PC-3 (cell line): Measurements from ENCODE around the gene NHSL1. TPM values are rescaled to one million over a fixed set of nuclear protein-coding genes. Genes with fewer than 3 reads are reported as not detected.
"Not testable (repeated sequence)": the region's sequence is repeated elsewhere in the genome, so short reads cannot be mapped to it uniquely, and the experiment has no call there.

ENCODE experiments used
- ATAC-seq: fragments of 200-7000 bp; cut with Tn5 transposase; 2 replicates; pipeline ENCODE4 v1.9.1; 2020; ENCODE audit warnings: mild to moderate bottlenecking, moderate library complexity
- BruUV-seq: library from RNA; stranded (reverse); fragments of 400-500 nt; replicated peaks from 2 replicates; lab custom pipeline; 2021; lab: Mats Ljungman, UMichigan
- CTCF ChIA-PET: fragments of 300-600 bp; sonication (Branson Sonifier 250); formaldehyde crosslinking; loops from one replicate; lab custom pipeline; 2022; ENCODE audit warnings: antibody characterized with exemption; lab: Charles Lee
- POLR2A ChIA-PET: fragments of 300-600 bp; sonication (Branson Sonifier 250); formaldehyde crosslinking; loops from one replicate; lab custom pipeline; 2022; ENCODE audit warnings: antibody characterized with exemption; ENCODE audit not compliant: unreplicated experiment; lab: Charles Lee
- DNase-seq: peaks from one replicate; pipeline ENCODE4 v3.0.0-alpha.2; 2015
- H2AFZ ChIP-seq: fragments of 300-600 bp; sonication (generic); 2 replicates; pipeline ENCODE4 v1.6.0; 2016; ENCODE audit warnings: antibody characterized with exemption, low read length
- H3F3A ChIP-seq: fragments of 300-600 bp; sonication (generic); one replicate; pipeline ENCODE4 v1.6.0; 2017; ENCODE audit warnings: antibody characterized with exemption, low read length, control low read depth, mild to moderate bottlenecking; ENCODE audit not compliant: unreplicated experiment
- H3K27ac ChIP-seq: fragments of 300-600 bp; sonication (generic); 2 replicates; pipeline ENCODE4 v1.5.1; 2016; ENCODE audit warnings: mild to moderate bottlenecking, low read length
- H3K27me3 ChIP-seq: fragments of 300-600 bp; sonication (generic); 2 replicates; pipeline ENCODE4 v1.6.1; 2016; ENCODE audit warnings: low read length, mixed read lengths
- H3K36me3 ChIP-seq: fragments of 300-600 bp; sonication (generic); 2 replicates; pipeline ENCODE4 v1.6.1; 2016; ENCODE audit warnings: low read depth, mixed run types, low read length, mixed read lengths
- H3K4me1 ChIP-seq: fragments of 300-600 bp; sonication (generic); 2 replicates; pipeline ENCODE4 v1.5.1; 2016; ENCODE audit warnings: low read length; ENCODE audit not compliant: insufficient read depth
- H3K4me2 ChIP-seq: fragments of 300-600 bp; sonication (generic); 2 replicates; pipeline ENCODE4 v1.6.0; 2016; ENCODE audit warnings: low read length
- H3K4me3 ChIP-seq: fragments of 300-600 bp; sonication (generic); 2 replicates; pipeline ENCODE4 v1.5.1; 2016; ENCODE audit warnings: mild to moderate bottlenecking, low read length, mixed read lengths
- H3K79me2 ChIP-seq: fragments of 300-600 bp; sonication (generic); 2 replicates; pipeline ENCODE4 v1.6.1; 2017; ENCODE audit warnings: low read length, mixed read lengths
- H3K9ac ChIP-seq: fragments of 300-600 bp; sonication (generic); 2 replicates; pipeline ENCODE4 v1.6.0; 2016; ENCODE audit warnings: mild to moderate bottlenecking, low read length
- H3K9me2 ChIP-seq: fragments of 300-600 bp; sonication (generic); replicated peaks from 2 replicates; pipeline ENCODE4 v1.6.1; 2016; ENCODE audit warnings: mixed run types, low read length, mixed read lengths
- H3K9me3 ChIP-seq: fragments of 300-600 bp; sonication (generic); 2 replicates; pipeline ENCODE4 v1.6.1; 2016; ENCODE audit warnings: low read length, mixed read lengths
- H4K20me1 ChIP-seq: fragments of 300-600 bp; sonication (generic); 2 replicates; pipeline ENCODE4 v1.6.1; 2016; ENCODE audit warnings: low read length, mixed read lengths
- EZH2 ChIP-seq: fragments of 300-600 bp; sonication (generic); IDR thresholded peaks from one replicate; pipeline ENCODE4 v1.6.1; 2017; ENCODE audit warnings: antibody characterized with exemption, mild to moderate bottlenecking, low read length; ENCODE audit not compliant: unreplicated experiment
- EZH2phosphoT487 ChIP-seq: fragments of 300-600 bp; sonication (generic); IDR thresholded peaks from 2 replicates; pipeline ENCODE4 v1.6.1; 2018; ENCODE audit warnings: mild to moderate bottlenecking, antibody characterized with exemption, low read length, borderline replicate concordance
- intact Hi-C: fragments of 100-400 bp; cut with micrococcal nuclease; formaldehyde crosslinking; loops from 2 replicates; pipeline ENCODE4 v1.9.0; 2023
- total RNA-seq: library from RNA; depleted of rRNA; stranded (reverse); fragments of >200 nt; gene quantifications from 2 replicates; pipeline ENCODE4 v1.2.3, GENCODE V29; 2014
- TF ChIP-seq, protein P1 (sequence below): fragments of 300-600 bp; sonication (generic); conservative IDR thresholded peaks from 2 replicates; pipeline ENCODE4 v1.5.1; 2017; ENCODE audit warnings: antibody characterized with exemption, low read depth, mild to moderate bottlenecking, low read length

NHSL1 gene
- total RNA-seq, 1 experiment from 2014 or later, result 4.8 TPM

- no TSS peak for BruUV-seq
- Histone ChIP-seq H3K4me3 (no peak overlapping the region), H3F3A (no peaks in the 10 kb centered on the region), H3K9ac (no peak overlapping the region), H3K4me1 (no peaks in the 10 kb centered on the region), H3K36me3 (no peaks in the 10 kb centered on the region), H2AFZ (no peak overlapping the region), H3K79me2 (no peaks in the 10 kb centered on the region), H4K20me1 (no peaks in the 10 kb centered on the region), H3K9me2 (no peaks in the 10 kb centered on the region), H3K9me3 (no peaks in the 10 kb centered on the region), H3K4me2 (no peak overlapping the region), H3K27me3 (no peaks in the 10 kb centered on the region), H3K27ac (no peak overlapping the region)
- TF ChIP-seq, protein P1, sequence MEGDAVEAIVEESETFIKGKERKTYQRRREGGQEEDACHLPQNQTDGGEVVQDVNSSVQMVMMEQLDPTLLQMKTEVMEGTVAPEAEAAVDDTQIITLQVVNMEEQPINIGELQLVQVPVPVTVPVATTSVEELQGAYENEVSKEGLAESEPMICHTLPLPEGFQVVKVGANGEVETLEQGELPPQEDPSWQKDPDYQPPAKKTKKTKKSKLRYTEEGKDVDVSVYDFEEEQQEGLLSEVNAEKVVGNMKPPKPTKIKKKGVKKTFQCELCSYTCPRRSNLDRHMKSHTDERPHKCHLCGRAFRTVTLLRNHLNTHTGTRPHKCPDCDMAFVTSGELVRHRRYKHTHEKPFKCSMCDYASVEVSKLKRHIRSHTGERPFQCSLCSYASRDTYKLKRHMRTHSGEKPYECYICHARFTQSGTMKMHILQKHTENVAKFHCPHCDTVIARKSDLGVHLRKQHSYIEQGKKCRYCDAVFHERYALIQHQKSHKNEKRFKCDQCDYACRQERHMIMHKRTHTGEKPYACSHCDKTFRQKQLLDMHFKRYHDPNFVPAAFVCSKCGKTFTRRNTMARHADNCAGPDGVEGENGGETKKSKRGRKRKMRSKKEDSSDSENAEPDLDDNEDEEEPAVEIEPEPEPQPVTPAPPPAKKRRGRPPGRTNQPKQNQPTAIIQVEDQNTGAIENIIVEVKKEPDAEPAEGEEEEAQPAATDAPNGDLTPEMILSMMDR, result no peak
- no peak for TF ChIP-seq EZH2phosphoT487
- no peak for TF ChIP-seq EZH2
- CTCF ChIA-PET, result no interaction called here
- intact Hi-C loops, result loop anchor here (5.0 kb wide), 3 partner anchors 41 to 341 kb away; no protein-coding TSS in a partner anchor
- ATAC-seq (no peak), DNase-seq (no peak)
- POLR2A ChIA-PET, result no interaction called here
Measured at GRCh38 chr6:138426500-138427123, 72.7 kb downstream of the NHSL1 start.

DNA sequence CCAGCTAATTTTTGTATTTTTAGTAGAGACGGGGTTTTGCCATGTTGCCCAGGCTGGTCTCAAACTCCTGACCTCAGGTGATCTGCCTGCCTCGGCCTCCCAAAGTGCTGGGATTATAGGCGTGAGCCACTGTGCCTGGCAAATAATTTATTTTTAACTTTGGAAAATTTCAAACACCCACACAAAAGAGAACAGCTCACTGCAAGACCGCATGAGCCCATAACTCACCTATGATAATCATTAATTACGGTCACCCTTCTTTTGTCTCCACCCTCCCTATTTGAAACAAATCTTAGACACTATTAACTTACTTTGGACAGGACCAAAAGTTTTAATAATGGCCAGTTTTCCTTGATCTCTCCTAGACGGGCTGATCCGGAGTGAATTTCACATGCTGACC is 74.0 kb downstream of the NHSL1 start:
- POLR2A ChIA-PET, H3K4me1 ChIP-seq, H3K9me3 ChIP-seq, H3K27ac ChIP-seq, CTCF ChIA-PET, H3K9me2 ChIP-seq, H2AFZ ChIP-seq, H3K36me3 ChIP-seq, H3K4me2 ChIP-seq, H3K27me3 ChIP-seq, ATAC-seq, H4K20me1 ChIP-seq, H3F3A ChIP-seq, H3K4me3 ChIP-seq, BruUV-seq, DNase-seq, H3K79me2 ChIP-seq, H3K9ac ChIP-seq: not testable (repeated sequence)
- intact Hi-C loops, result loop anchor here (5.0 kb wide), 3 partner anchors 42 to 342 kb away; no protein-coding TSS in a partner anchor

DNA sequence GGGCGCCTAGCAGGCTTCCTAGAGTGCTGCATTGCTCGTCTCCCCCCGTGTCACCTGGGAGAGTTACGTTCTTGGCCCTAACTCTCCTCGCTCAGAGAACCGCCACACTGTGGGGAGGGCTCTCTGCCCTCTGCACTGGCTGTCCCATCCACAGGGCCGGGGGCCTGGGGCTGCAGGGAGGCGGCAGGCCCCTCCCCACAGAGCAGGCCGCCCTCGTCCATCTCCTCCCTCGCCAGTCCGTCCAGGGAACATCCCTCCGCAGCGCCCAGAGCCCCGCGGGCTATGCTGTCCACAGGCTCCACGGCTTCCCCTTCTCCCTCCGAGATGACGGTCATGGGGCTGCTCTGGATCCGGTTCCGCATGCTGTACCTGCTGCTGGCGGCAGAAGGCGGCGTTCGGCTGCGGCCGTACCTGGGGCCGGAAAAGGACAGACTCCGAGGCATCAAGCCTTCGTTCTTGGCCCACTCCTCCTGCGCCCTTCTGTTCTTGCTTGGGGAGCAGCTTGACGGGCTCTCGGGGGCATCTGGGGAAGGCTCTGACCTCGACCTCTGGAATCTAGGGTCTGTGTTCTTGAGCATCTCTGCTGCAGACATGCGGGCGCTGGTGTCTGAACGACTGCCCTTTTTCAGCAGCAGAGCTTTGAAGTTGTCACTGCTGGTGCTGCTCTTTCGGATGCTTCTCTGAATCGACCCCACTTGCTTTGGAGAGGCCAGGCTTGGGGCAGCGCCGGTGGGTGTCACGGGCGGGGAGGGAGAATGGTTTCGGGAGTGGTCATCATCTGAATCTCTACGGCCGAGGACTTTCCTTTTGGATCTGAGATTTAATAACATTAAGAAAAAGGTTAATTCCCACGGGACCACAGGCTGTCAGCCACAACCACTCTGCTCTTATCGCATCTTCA is 75.0 kb downstream of the NHSL1 start:
- no TSS peak for BruUV-seq
- ChIA-PET POLR2A (no interaction called here), CTCF (no interaction called here)
- Histone ChIP-seq H3K4me2 (no peak overlapping the region), H3K4me3 (no peak overlapping the region), H3K79me2 (no peaks in the 10 kb centered on the region), H3K27ac (no peak overlapping the region), H2AFZ (no peak overlapping the region), H3K9me2 (no peaks in the 10 kb centered on the region), H3K36me3 (no peaks in the 10 kb centered on the region), H3K9ac (no peak overlapping the region), H4K20me1 (no peaks in the 10 kb centered on the region), H3K4me1 (no peaks in the 10 kb centered on the region), H3K9me3 (no peaks in the 10 kb centered on the region), H3K27me3 (no peaks in the 10 kb centered on the region), H3F3A (no peaks in the 10 kb centered on the region)
- TF ChIP-seq EZH2phosphoT487 (no peak), EZH2 (no peak)
- TF ChIP-seq, protein P1, result no peak
- ATAC-seq (no peak), DNase-seq (no peak)
- intact Hi-C loops, result no loop called here
